AG04450 (cell line): Measurements from ENCODE around the gene ITGA11. TPM values are rescaled to one million over a fixed set of nuclear protein-coding genes. Genes with fewer than 3 reads are reported as not detected.
"Not testable (repeated sequence)": the region's sequence is repeated elsewhere in the genome, so short reads cannot be mapped to it uniquely, and the experiment has no call there.

Experiments used
- CTCF ChIA-PET: fragments of 300-600, 350-600 bp; formaldehyde crosslinking; extraction: SDS; loops from one replicate; lab custom pipeline; 2022; ENCODE audit warnings: antibody characterized with exemption, inconsistent platforms; lab: Charles Lee
- POLR2A ChIA-PET: fragments of 350-600 bp; formaldehyde crosslinking; extraction: SDS; loops from one replicate; lab custom pipeline; 2021; ENCODE audit warnings: antibody characterized with exemption, inconsistent platforms; lab: Yijun Ruan, JAX
- DNase-seq: peaks from one replicate; pipeline ENCODE4 v3.0.0-alpha.2; 2011; ENCODE audit warnings: low read depth, low spot score
- H3K27ac ChIP-seq: one replicate; pipeline ENCODE4 v1.5.1; 2012; ENCODE audit warnings: low read depth, low read length, control low read depth
- H3K27me3 ChIP-seq: one replicate; pipeline ENCODE4 v1.6.0; 2012; ENCODE audit warnings: low read length; ENCODE audit not compliant: control insufficient read depth, insufficient read depth
- H3K4me3 ChIP-seq: 2 replicates; pipeline ENCODE4 v1.5.1; 2011; ENCODE audit warnings: mild to moderate bottlenecking, low read depth, low read length, control low read depth
- H3K9me3 ChIP-seq: 2 replicates; pipeline ENCODE4 v1.5.1; 2012; ENCODE audit warnings: low read length; ENCODE audit not compliant: control insufficient read depth, insufficient read depth
- CTCF ChIP-seq: IDR thresholded peaks from 2 replicates; pipeline ENCODE4 v1.5.1; 2011; ENCODE audit warnings: low read depth, low read length, control low read depth, inconsistent platforms
- polyA plus RNA-seq: library from polyadenylated mRNA; depleted of rRNA; stranded (reverse); fragments of >200 nt; gene quantifications from 2 replicates; pipeline ENCODE4 v1.2.3, GENCODE V29; 2011

The ITGA11 gene
- polyA plus RNA-seq, 1 experiment: 24.0 TPM

- Histone ChIP-seq H3K9me3 (no peaks in the 10 kb centered on the region), H3K27ac (no peak overlapping the region), H3K4me3 (no peak overlapping the region), H3K27me3 (no peaks in the 10 kb centered on the region)
- DNase-seq: no peak
- POLR2A ChIA-PET: interaction anchor here (0.6 kb wide), 1 partner anchor 358 kb away, joined by 3 read pairs; no protein-coding TSS in a partner anchor
- no peak for TF ChIP-seq CTCF
- CTCF ChIA-PET: interaction anchor here (0.7 to 2.4 kb wide), 2 partner anchors 117 to 130 kb away, joined by 3 to 7 read pairs; no protein-coding TSS in a partner anchor
These were observed 8.3 kb downstream of the ITGA11 start for GRCh38 chr15:68423359-68424296.

GRCh38 chr15:68422403-68423145, 9.4 kb downstream of the ITGA11 start:
- DNase-seq, H3K9me3 ChIP-seq, H3K4me3 ChIP-seq, H3K27me3 ChIP-seq: not testable (repeated sequence)
- H3K27ac ChIP-seq: peak overlapping the region; percentile 39
- ChIA-PET POLR2A (interaction anchor here (1.0 kb wide), 1 partner anchor 38 kb away, joined by 4 read pairs; no protein-coding TSS in a partner anchor), CTCF (interaction anchor here (2.4 kb wide), 1 partner anchor 116 kb away, joined by 7 read pairs; no protein-coding TSS in a partner anchor)

- CTCF ChIA-PET: interaction anchor here (2.4 kb wide), 1 partner anchor 115 kb away, joined by 7 read pairs; no protein-coding TSS in a partner anchor
- TF ChIP-seq CTCF: no peak
- H3K27me3 ChIP-seq: no peaks in the 10 kb centered on the region
- H3K9me3 ChIP-seq: no peaks in the 10 kb centered on the region
- no peak for DNase-seq
- no peak overlapping the region for H3K4me3 ChIP-seq
- POLR2A ChIA-PET: interaction anchor here (1.0 kb wide), 1 partner anchor 38 kb away, joined by 4 read pairs; no protein-coding TSS in a partner anchor
- H3K27ac ChIP-seq: peak overlapping the region; percentile 39
These were observed 10.1 kb downstream of the ITGA11 start for GRCh38 chr15:68421798-68422402.

GRCh38 chr15:68421115-68421551, 10.8 kb downstream of the ITGA11 start:
- no peak for TF ChIP-seq CTCF
- H3K27me3 ChIP-seq: no peaks in the 10 kb centered on the region
- CTCF ChIA-PET: no interaction called here
- no peak for DNase-seq
- H3K9me3 ChIP-seq: no peaks in the 10 kb centered on the region
- H3K4me3 ChIP-seq: no peak overlapping the region
- no peak overlapping the region for H3K27ac ChIP-seq
- POLR2A ChIA-PET: interaction anchor here (1.0 kb wide), 1 partner anchor 37 kb away, joined by 4 read pairs; no protein-coding TSS in a partner anchor

GRCh38 chr15:68420186-68420684, 11.7 kb downstream of the ITGA11 start:
- Histone ChIP-seq H3K4me3 (no peak overlapping the region), H3K27me3 (no peaks in the 10 kb centered on the region), H3K9me3 (no peaks in the 10 kb centered on the region), H3K27ac (no peak overlapping the region)
- no peak for TF ChIP-seq CTCF
- CTCF ChIA-PET: no interaction called here
- POLR2A ChIA-PET: no interaction called here
- DNase-seq: no peak
